K562 treated with DMSO at 1 percent for 4 hours (cell line): ENCODE results near the gene OR7A17. TPM values are rescaled to one million over a fixed set of nuclear protein-coding genes. Genes with fewer than 3 reads are reported as not detected.

Experiments used
- total RNA-seq: library from RNA; unstranded; fragments of 300-600 nt; gene quantifications from 2 replicates; pipeline ENCODE4 v1.2.3, GENCODE V29; 2022; ENCODE audit not compliant: insufficient read depth

The OR7A17 gene
- total RNA-seq, result not detected in 2 replicates

DNA sequence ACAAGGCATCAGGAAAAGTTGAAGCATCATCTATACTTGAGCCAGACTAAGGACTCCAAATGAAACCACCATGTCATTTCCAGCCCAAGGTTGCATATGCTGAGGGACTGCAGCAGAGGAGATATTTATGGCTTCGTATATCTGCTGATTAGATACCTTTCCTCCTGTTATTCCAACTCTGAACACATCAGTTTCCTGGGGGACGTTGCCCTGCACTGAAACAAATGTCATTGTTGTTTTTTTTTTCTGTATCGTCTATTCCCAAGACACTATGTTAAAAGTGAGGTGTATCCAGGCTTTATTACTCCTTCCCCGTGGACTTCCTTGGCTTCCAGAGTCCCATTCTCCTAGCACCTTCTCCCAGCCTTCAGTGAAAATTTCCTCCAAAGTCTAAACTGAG, at the start of gene OR7A17:
Gene OR7A17, minus strand, starts transcription at position 101 of the 400 bp plus-strand sequence. CDS start 4,777 bp downstream, outside the sequence.

DNA sequence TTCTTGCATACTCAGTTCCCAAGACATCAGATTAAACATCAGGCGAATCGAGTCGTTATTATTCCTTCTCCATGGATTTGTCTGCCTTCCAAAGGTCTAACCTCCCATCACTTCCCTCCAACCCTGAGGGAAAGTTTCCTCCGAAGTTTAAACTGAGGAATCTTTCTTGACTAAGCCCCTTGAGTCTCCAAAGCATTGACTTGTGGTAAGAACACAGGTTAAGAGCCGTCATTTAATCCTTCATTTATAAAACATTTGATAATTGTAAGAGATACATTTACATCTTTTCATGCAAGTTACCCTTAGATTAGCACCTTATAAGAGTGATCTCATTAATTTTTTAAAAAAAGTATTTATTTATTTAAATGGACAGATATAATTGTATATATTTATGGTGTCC, 37.1 kb downstream of the OR7A17 start, which contains the start of gene OR7A10:
Gene OR7A10, minus strand, starts transcription at position 101 of the 400 bp plus-strand sequence. CDS start 7,045 bp downstream, outside the sequence.

DNA sequence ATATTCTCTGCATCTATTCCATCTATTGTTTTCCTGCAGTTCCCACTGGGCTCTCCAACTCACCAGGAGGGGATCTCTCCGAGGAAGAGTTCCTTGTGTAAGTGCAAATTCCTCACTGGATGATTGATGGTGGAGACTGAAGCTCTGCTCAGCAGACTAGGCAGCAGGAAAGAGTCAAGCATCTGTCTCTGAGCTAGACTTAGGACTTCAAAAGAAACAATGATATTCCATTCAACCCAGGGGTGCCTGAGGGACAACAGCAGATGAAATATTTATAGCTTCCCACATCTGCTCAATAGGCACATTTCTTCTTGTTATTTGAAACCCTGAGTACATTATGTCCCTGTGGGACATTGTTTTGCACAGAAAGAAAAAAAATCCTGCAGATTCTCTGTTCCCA, 50.9 kb downstream of the OR7A17 start, which contains the start of the genes OR7A5 and OR7C1:
Gene OR7A5, minus strand, starts transcription at position 175 of the 400 bp plus-strand sequence. CDS start 6,944 bp downstream, outside the sequence.
Gene OR7C1, minus strand, starts transcription at position 175 of the 400 bp plus-strand sequence. CDS start 35,049 bp downstream, outside the sequence.

Other genes starting within 250 kb of the OR7A17 start
- gene ADGRE3, start 211.3 kb downstream of the OR7A17 start, total RNA-seq, result not detected in 2 replicates
- gene ZNF333, start 196.1 kb downstream of the OR7A17 start, total RNA-seq, result 5.0 and 7.8 TPM in 2 replicates
- gene ADGRE2, start 107.6 kb downstream of the OR7A17 start, total RNA-seq, result 8.9 and 13.3 TPM in 2 replicates
- gene OR7A5, start 50.9 kb downstream of the OR7A17 start, total RNA-seq, result not detected in 2 replicates
- gene OR7C1, start 50.9 kb downstream of the OR7A17 start, total RNA-seq, result 0.16 TPM in 1 of 2 replicates, not detected in the other
- not detected in 2 replicates for gene OR7A10, start 37.2 kb downstream of the OR7A17 start, total RNA-seq
- gene OR7C2, start 55.4 kb upstream of the OR7A17 start, total RNA-seq, result not detected in 2 replicates
- not detected in 2 replicates for gene SLC1A6, start 93.7 kb upstream of the OR7A17 start, total RNA-seq
- not detected in 2 replicates for gene CASP14, start 163.3 kb upstream of the OR7A17 start, total RNA-seq
- gene OR1I1, start 196.1 kb upstream of the OR7A17 start, total RNA-seq, result not detected in 2 replicates
- not detected in 2 replicates for gene SYDE1, start 221.3 kb upstream of the OR7A17 start, total RNA-seq